Mesenchymal stem cell (in vitro differentiated cells and primary cell): ENCODE results near the gene LRTM2.
A peak's percentile ranks its signal among the peaks of the same experiment; 100 is the strongest.

Source experiments
- DNase-seq: peaks from one replicate; pipeline ENCODE4 v3.0.0-alpha.2; 2013
- H2AFZ ChIP-seq: one replicate; pipeline ENCODE4 v1.6.1; 2013; ENCODE audit warnings: low read depth, mild to moderate bottlenecking, control low read depth, inconsistent platforms, low read length, moderate library complexity
- H2AK5ac ChIP-seq: 2 replicates; pipeline ENCODE4 v1.6.1; 2013; ENCODE audit warnings: low read length, moderate library complexity, mild to moderate bottlenecking, inconsistent platforms; ENCODE audit not compliant: severe bottlenecking
- H2BK120ac ChIP-seq: one replicate; pipeline ENCODE4 v1.6.1; 2013; ENCODE audit warnings: low read depth, mild to moderate bottlenecking, inconsistent platforms, low read length, moderate library complexity
- H2BK12ac ChIP-seq, 2 experiments: one replicate each; pipeline ENCODE4 v1.6.1; 2013; ENCODE audit warnings: inconsistent platforms in 2 of 2, low read length in 2 of 2, mild to moderate bottlenecking in 2 of 2, moderate library complexity in 2 of 2, control low read depth in 1 of 2
- H2BK15ac ChIP-seq: one replicate; pipeline ENCODE4 v1.6.1; 2013; ENCODE audit warnings: mild to moderate bottlenecking, low read depth, inconsistent platforms; ENCODE audit not compliant: poor library complexity, severe bottlenecking
- H2BK5ac ChIP-seq: 2 replicates; pipeline ENCODE4 v1.6.1; 2013; ENCODE audit warnings: low read depth, mild to moderate bottlenecking, low read length, control low read depth, inconsistent platforms; ENCODE audit not compliant: poor library complexity, severe bottlenecking
- H3K14ac ChIP-seq, 2 experiments: one replicate each; pipeline ENCODE4 v1.6.1; 2013; ENCODE audit warnings: inconsistent platforms in 2 of 2, low read length in 2 of 2, control low read depth in 1 of 2, mild to moderate bottlenecking in 1 of 2, moderate library complexity in 1 of 2
- H3K18ac ChIP-seq, 2 experiments: one replicate each; pipeline ENCODE4 v1.6.1; 2013; ENCODE audit warnings: inconsistent platforms in 2 of 2, low read length in 2 of 2, control low read depth in 1 of 2, low read depth in 1 of 2, mild to moderate bottlenecking in 1 of 2
- H3K23ac ChIP-seq, 2 experiments: one replicate each; pipeline ENCODE4 v1.6.1; 2013; ENCODE audit warnings: inconsistent platforms in 2 of 2, low read length in 2 of 2, mild to moderate bottlenecking in 2 of 2, moderate library complexity in 2 of 2, control low read depth in 1 of 2
- H3K27ac ChIP-seq: 2 replicates; pipeline ENCODE4 v1.5.1; 2013; ENCODE audit warnings: mild to moderate bottlenecking, moderate library complexity, low read length, control low read depth, inconsistent platforms; ENCODE audit not compliant: poor library complexity, severe bottlenecking
- H3K27me3 ChIP-seq, 2 experiments: 2 replicates each; pipeline versions ENCODE4 v1.6.1 to v1.7.0; 2013; ENCODE audit warnings: low read length in 2 of 2, mild to moderate bottlenecking in 2 of 2, moderate library complexity in 2 of 2, control low read depth in 1 of 2, inconsistent platforms in 1 of 2; ENCODE audit not compliant: control insufficient read depth in 1 of 2, insufficient read depth in 1 of 2
- H3K36me3 ChIP-seq, 2 experiments: 2 replicates each; pipeline versions ENCODE4 v1.6.1 to v1.7.0; 2013; ENCODE audit warnings: low read length in 2 of 2, control low read depth in 1 of 2, inconsistent platforms in 1 of 2, low read depth in 1 of 2, mild to moderate bottlenecking in 1 of 2; ENCODE audit not compliant: insufficient read depth in 2 of 2, control insufficient read depth in 1 of 2
- H3K4ac ChIP-seq, 2 experiments: one replicate each; pipeline ENCODE4 v1.6.1; 2013; ENCODE audit warnings: inconsistent platforms in 2 of 2, low read length in 2 of 2, mild to moderate bottlenecking in 2 of 2, moderate library complexity in 2 of 2, control low read depth in 1 of 2, low read depth in 1 of 2
- H3K4me1 ChIP-seq: 2 replicates; pipeline ENCODE4 v1.6.1; 2013; ENCODE audit warnings: low read depth, low read length, control low read depth; ENCODE audit not compliant: control insufficient read depth, insufficient read depth
- H3K4me2 ChIP-seq: 2 replicates; pipeline ENCODE4 v1.6.1; 2013; ENCODE audit warnings: low read length, mild to moderate bottlenecking, inconsistent platforms; ENCODE audit not compliant: poor library complexity, severe bottlenecking
- H3K4me3 ChIP-seq, 2 experiments: 2 replicates each; pipeline versions ENCODE4 v1.5.1 to v1.7.0; 2013; ENCODE audit warnings: low read length in 2 of 2, mild to moderate bottlenecking in 2 of 2, control low read depth in 1 of 2, low read depth in 1 of 2; ENCODE audit not compliant: insufficient read depth in 1 of 2
- H3K79me1 ChIP-seq: replicated peaks from 2 replicates; pipeline ENCODE4 v1.6.1; 2013; ENCODE audit warnings: mild to moderate bottlenecking, control low read depth, low read length, inconsistent platforms; ENCODE audit not compliant: poor library complexity, severe bottlenecking
- H3K9ac ChIP-seq: 2 replicates; pipeline ENCODE4 v1.7.0; 2013; ENCODE audit warnings: mild to moderate bottlenecking, low read length, moderate library complexity
- H3K9me3 ChIP-seq: 2 replicates; pipeline ENCODE4 v1.7.0; 2013; ENCODE audit warnings: mild to moderate bottlenecking, low read length; ENCODE audit not compliant: control insufficient read depth
- H4K8ac ChIP-seq: one replicate; pipeline ENCODE4 v1.6.1; 2013; ENCODE audit warnings: inconsistent platforms, mild to moderate bottlenecking, low read length, moderate library complexity
- H4K91ac ChIP-seq: one replicate; pipeline ENCODE4 v1.6.1; 2013; ENCODE audit warnings: mild to moderate bottlenecking, low read length, inconsistent platforms
- WGBS: methylation state at CpG from one replicate; pipeline ENCODE4 v1.1.7; 2013; ENCODE audit warnings: mixed read lengths; 5-methylcytosine and 5-hydroxymethylcytosine counted together

LRTM2 gene

GRCh38 chr12:1834186-1834925 is 14.0 kb downstream of the LRTM2 start:
- Histone ChIP-seq H3K36me3 (no peaks in the 10 kb centered on the region), H2BK12ac (no peak overlapping the region), H4K91ac (no peak overlapping the region), H3K9ac (no peak overlapping the region), H3K4me2 (no peak overlapping the region), H3K4me1 (peaks cover 35% of the 10 kb centered on the region), H2BK5ac (no peak overlapping the region), H3K27ac (no peak overlapping the region), H3K14ac (peak overlapping the region in 1 of 2 experiments; percentile 9), H3K4ac (no peak overlapping the region), H3K18ac (no peak overlapping the region), H2AFZ (no peak overlapping the region), H2BK15ac (no peak overlapping the region), H2BK120ac (no peak overlapping the region), H3K4me3 (no peak overlapping the region), H2AK5ac (no peak overlapping the region), H3K27me3 (peaks cover 45 to 80% of the 10 kb centered on the region in 2 experiments), H3K79me1 (no peaks in the 10 kb centered on the region), H3K23ac (no peak overlapping the region), H4K8ac (no peak overlapping the region), H3K9me3 (no peaks in the 10 kb centered on the region)
- DNase-seq, result no peak
- 90% methylated on average over 34 of the region's 34 CpGs for WGBS

- H3K4ac ChIP-seq, result no peak overlapping the region
- H2AFZ ChIP-seq, result no peak overlapping the region
- H3K14ac ChIP-seq, result no peak overlapping the region
- no peak overlapping the region for H3K9ac ChIP-seq
- H3K18ac ChIP-seq, result peak overlapping the region in 1 of 2 experiments; percentile 8
- H3K4me3 ChIP-seq, result no peak overlapping the region
- H3K4me1 ChIP-seq, result peaks cover 39% of the 10 kb centered on the region
- H3K9me3 ChIP-seq, result no peaks in the 10 kb centered on the region
- no peak for DNase-seq
- H3K4me2 ChIP-seq, result no peak overlapping the region
- no peak overlapping the region for H3K23ac ChIP-seq
- peak overlapping the region in 1 of 2 experiments; percentile 32 for H2BK12ac ChIP-seq
- H3K79me1 ChIP-seq, result no peaks in the 10 kb centered on the region
- H2AK5ac ChIP-seq, result no peak overlapping the region
- no peak overlapping the region for H3K27ac ChIP-seq
- no peak overlapping the region for H2BK15ac ChIP-seq
- H4K8ac ChIP-seq, result no peak overlapping the region
- no peaks in the 10 kb centered on the region for H3K36me3 ChIP-seq
- no peak overlapping the region for H4K91ac ChIP-seq
- WGBS, result 91% methylated on average over 22 of the region's 22 CpGs
- peaks cover 34 to 75% of the 10 kb centered on the region in 2 experiments for H3K27me3 ChIP-seq
- H2BK120ac ChIP-seq, result no peak overlapping the region
- H2BK5ac ChIP-seq, result no peak overlapping the region
Observed at GRCh38 chr12:1835211-1836131, 15.1 kb downstream of the LRTM2 start.

- Histone ChIP-seq H3K9me3 (no peaks in the 10 kb centered on the region), H3K27ac (no peak overlapping the region), H3K23ac (no peak overlapping the region), H4K91ac (peak overlapping the region; percentile 22), H2BK15ac (peak overlapping the region; percentile 92), H3K14ac (no peak overlapping the region), H2BK5ac (no peak overlapping the region), H3K36me3 (no peaks in the 10 kb centered on the region), H3K27me3 (peaks cover 26 to 75% of the 10 kb centered on the region in 2 experiments), H3K9ac (no peak overlapping the region), H3K4me2 (no peak overlapping the region), H3K4ac (no peak overlapping the region), H3K4me3 (no peak overlapping the region), H2AK5ac (no peak overlapping the region), H3K79me1 (no peaks in the 10 kb centered on the region), H3K18ac (peak overlapping the region; percentile 79), H2AFZ (no peak overlapping the region), H2BK12ac (peak overlapping the region; percentile 49 to 92), H2BK120ac (no peak overlapping the region), H3K4me1 (peaks cover 36% of the 10 kb centered on the region), H4K8ac (no peak overlapping the region)
- 81% methylated on average over 7 of the region's 7 CpGs for WGBS
- DNase-seq, result no peak
Observed at GRCh38 chr12:1836241-1836803, 16.0 kb downstream of the LRTM2 start.
